HG03095 (cell line): Measurements from ENCODE around the gene SYT1.
"Not testable (repeated sequence)": the region's sequence is repeated elsewhere in the genome, so short reads cannot be mapped to it uniquely, and the experiment has no call there.

Experiments used
- ATAC-seq: cut with Tn5 transposase; IDR thresholded peaks from one replicate; pipeline ENCODE4 v1.9.1; 2021; ENCODE audit warnings: moderate library complexity; ENCODE audit not compliant: unreplicated experiment

The SYT1 gene

GRCh38 chr12:78964521-78964920, 99.9 kb downstream of the SYT1 start:
- no peak for ATAC-seq

- ATAC-seq: no peak
These were observed 101.5 kb downstream of the SYT1 start for GRCh38 chr12:78966062-78966461.

GRCh38 chr12:78966926-78967325, 102.4 kb downstream of the SYT1 start:
- no peak for ATAC-seq

GRCh38 chr12:78968226-78968625, 103.7 kb downstream of the SYT1 start:
- no peak for ATAC-seq

- no peak for ATAC-seq
These were observed 105.5 kb downstream of the SYT1 start for GRCh38 chr12:78970041-78970440.

GRCh38 chr12:78977304-78977867, 112.8 kb downstream of the SYT1 start:
- no peak for ATAC-seq

- no peak for ATAC-seq
These were observed 129.7 kb downstream of the SYT1 start for GRCh38 chr12:78994168-78994791.

- no peak for ATAC-seq
These were observed 135.9 kb downstream of the SYT1 start for GRCh38 chr12:79000501-79000900.

- no peak for ATAC-seq
These were observed 136.8 kb downstream of the SYT1 start for GRCh38 chr12:79001404-79001803.

- no peak for ATAC-seq
These were observed 141.7 kb downstream of the SYT1 start for GRCh38 chr12:79006306-79006705.

GRCh38 chr12:79008591-79008990, 144.0 kb downstream of the SYT1 start:
- ATAC-seq: no peak

- ATAC-seq: no peak
These were observed 148.1 kb downstream of the SYT1 start for GRCh38 chr12:79012636-79013035.

GRCh38 chr12:79016181-79016580, 151.6 kb downstream of the SYT1 start:
- ATAC-seq: no peak

- no peak for ATAC-seq
These were observed 155.1 kb downstream of the SYT1 start for GRCh38 chr12:79019672-79020071.

GRCh38 chr12:79020106-79020505, 155.5 kb downstream of the SYT1 start:
- no peak for ATAC-seq

- ATAC-seq: no peak
These were observed 156.4 kb downstream of the SYT1 start for GRCh38 chr12:79021021-79021420.

- ATAC-seq: no peak
These were observed 158.7 kb downstream of the SYT1 start for GRCh38 chr12:79023261-79023660.

GRCh38 chr12:79023784-79024183, 159.2 kb downstream of the SYT1 start:
- ATAC-seq: no peak

- ATAC-seq: no peak
These were observed 169.2 kb downstream of the SYT1 start for GRCh38 chr12:79033788-79034187.

GRCh38 chr12:79044748-79045147, 180.2 kb downstream of the SYT1 start:
- ATAC-seq: not testable (repeated sequence)

GRCh38 chr12:79045149-79045703, 180.7 kb downstream of the SYT1 start:
- ATAC-seq: not testable (repeated sequence)

- ATAC-seq: no peak
These were observed 181.4 kb downstream of the SYT1 start for GRCh38 chr12:79046021-79046420.

- no peak for ATAC-seq
These were observed 184.4 kb downstream of the SYT1 start for GRCh38 chr12:79048962-79049361.
